ENCODE measurements around the gene NAA15. TPM values are rescaled to one million over a fixed set of nuclear protein-coding genes. Genes with fewer than 3 reads are reported as not detected.

Gene NAA15
- total RNA-seq, 4 donors from 2014 or later: 23.9 to 34.1 (median 32.2) TPM

DNA sequence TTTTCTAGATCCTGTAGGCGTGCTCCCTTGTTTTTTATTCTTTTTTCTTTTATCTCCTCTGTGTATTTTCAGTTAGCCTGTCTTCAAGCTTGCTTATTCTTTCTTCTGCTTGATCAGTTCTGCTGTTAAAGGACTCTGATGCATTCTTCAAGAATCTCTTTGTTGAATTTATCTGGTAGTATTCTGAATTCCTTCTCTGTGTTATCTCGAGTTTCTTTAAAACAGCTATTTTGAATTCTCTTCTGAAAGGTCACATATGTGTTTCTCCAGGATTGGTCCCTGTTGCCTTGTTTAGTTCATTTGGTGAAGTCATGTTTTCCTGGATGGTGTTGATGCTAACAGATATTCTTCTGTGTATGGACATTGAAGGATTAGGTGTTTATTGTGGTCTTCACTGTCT, 167.9 kb downstream of the NAA15 start:
- no peaks in the 10 kb centered on the region for H3K9me3 ChIP-seq
- peaks cover 0 to 20% of the 10 kb centered on the region in 2 donors for H3K36me3 ChIP-seq
- H3K27ac ChIP-seq: no peak overlapping the region
- no peak for ATAC-seq
- WGBS, 2 donors (ENCODE audit: low coverage in 1 of 2): 70 to 89% methylated on average over 2 of the region's 2 CpGs
- H3K27me3 ChIP-seq: no peaks in the 10 kb centered on the region
- H3K4me3 ChIP-seq: no peak overlapping the region
- peaks cover 0 to 10% (median 0%) of the 10 kb centered on the region in 3 donors for H3K4me1 ChIP-seq
- TF ChIP-seq, protein P1, sequence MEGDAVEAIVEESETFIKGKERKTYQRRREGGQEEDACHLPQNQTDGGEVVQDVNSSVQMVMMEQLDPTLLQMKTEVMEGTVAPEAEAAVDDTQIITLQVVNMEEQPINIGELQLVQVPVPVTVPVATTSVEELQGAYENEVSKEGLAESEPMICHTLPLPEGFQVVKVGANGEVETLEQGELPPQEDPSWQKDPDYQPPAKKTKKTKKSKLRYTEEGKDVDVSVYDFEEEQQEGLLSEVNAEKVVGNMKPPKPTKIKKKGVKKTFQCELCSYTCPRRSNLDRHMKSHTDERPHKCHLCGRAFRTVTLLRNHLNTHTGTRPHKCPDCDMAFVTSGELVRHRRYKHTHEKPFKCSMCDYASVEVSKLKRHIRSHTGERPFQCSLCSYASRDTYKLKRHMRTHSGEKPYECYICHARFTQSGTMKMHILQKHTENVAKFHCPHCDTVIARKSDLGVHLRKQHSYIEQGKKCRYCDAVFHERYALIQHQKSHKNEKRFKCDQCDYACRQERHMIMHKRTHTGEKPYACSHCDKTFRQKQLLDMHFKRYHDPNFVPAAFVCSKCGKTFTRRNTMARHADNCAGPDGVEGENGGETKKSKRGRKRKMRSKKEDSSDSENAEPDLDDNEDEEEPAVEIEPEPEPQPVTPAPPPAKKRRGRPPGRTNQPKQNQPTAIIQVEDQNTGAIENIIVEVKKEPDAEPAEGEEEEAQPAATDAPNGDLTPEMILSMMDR (IDR thresholded peaks at IDR 0.05): no peak
- TF ChIP-seq POLR2AphosphoS5 (IDR thresholded peaks at IDR 0.05) (no peak), EP300 (IDR thresholded peaks at IDR 0.05) (no peak), POLR2A (IDR thresholded peaks at IDR 0.05) (no peak)

Small RNA genes lying within 50 kb of the gene (small RNA-seq; reads per million reads assigned to genes)
- gene RF01225 (0 reads per million in 4 donors), gene RNU6-1074P (0 reads per million in 4 donors), gene RNU6-1214P (0 reads per million in 4 donors)

Other genes starting within 250 kb of the NAA15 start
- 10 to 100 TPM; 51.2 to 73.0 (median 60.0) TPM for gene ELF2, start 124.3 kb upstream of the NAA15 start, total RNA-seq
- 1 to 10 TPM in 3 of 4 donors, under 1 TPM in 1; 0.94 to 6.5 (median 1.7) TPM for gene MGARP, start 21.3 kb upstream of the NAA15 start, total RNA-seq
- 10 to 100 TPM; 31.0 to 61.0 (median 48.4) TPM for gene NDUFC1, start 972 bp downstream of the NAA15 start, total RNA-seq
- gene RAB33B, start 152.6 kb downstream of the NAA15 start, total RNA-seq: 10 to 100 TPM; 13.5 to 16.9 (median 14.2) TPM

Measured in gastroesophageal sphincter (tissue), 4 donors.